PC-9 (cell line): ENCODE data around the gene ADAMTS12. TPM values are rescaled to one million over a fixed set of nuclear protein-coding genes. Genes with fewer than 3 reads are reported as not detected.

Experiments
- BruUV-seq: library from RNA; stranded (reverse); fragments of 400-500 nt; replicated peaks from 2 replicates; lab custom pipeline; 2021; lab: Mats Ljungman, UMichigan
- CTCF ChIA-PET: fragments of 300-600 bp; sonication (Branson Sonifier 250); formaldehyde crosslinking; loops from one replicate; lab custom pipeline; 2022; ENCODE audit warnings: antibody characterized with exemption; lab: Charles Lee
- POLR2A ChIA-PET: fragments of 300-600 bp; sonication (Branson Sonifier 250); formaldehyde crosslinking; loops from one replicate; lab custom pipeline; 2022; ENCODE audit warnings: antibody characterized with exemption; ENCODE audit not compliant: unreplicated experiment; lab: Charles Lee
- DNase-seq, 2 experiments: peaks; one replicate each; pipeline versions ENCODE4 v3.0.0 to v3.0.0-alpha.2; 2015 to 2022; ENCODE audit warnings: mixed read lengths in 1 of 2
- H2AFZ ChIP-seq: fragments of 200-600 bp; sonication (generic); 2 replicates; pipeline ENCODE4 v1.8.1; 2017; ENCODE audit warnings: antibody characterized with exemption
- H3F3A ChIP-seq: fragments of 200-600 bp; sonication (generic); 2 replicates; pipeline ENCODE4 v1.8.1; 2017; ENCODE audit warnings: antibody characterized with exemption, mild to moderate bottlenecking, low read depth; ENCODE audit not compliant: insufficient read depth
- H3K27ac ChIP-seq: fragments of 200-600 bp; sonication (generic); 2 replicates; pipeline ENCODE4 v1.6.1; 2016; ENCODE audit warnings: mixed run types
- H3K27me3 ChIP-seq: fragments of 200-600 bp; sonication (generic); 2 replicates; pipeline ENCODE4 v1.6.1; 2016; ENCODE audit warnings: low read depth, mixed run types; ENCODE audit not compliant: insufficient read depth
- H3K36me3 ChIP-seq: fragments of 200-600 bp; sonication (generic); 2 replicates; pipeline ENCODE4 v1.6.1; 2016; ENCODE audit warnings: low read depth, mixed run types
- H3K4me1 ChIP-seq: fragments of 200-600 bp; sonication (generic); replicated peaks from 2 replicates; pipeline ENCODE4 v1.6.1; 2016; ENCODE audit warnings: mixed run types; ENCODE audit not compliant: insufficient read depth
- H3K4me2 ChIP-seq: fragments of 200-600 bp; sonication (generic); 2 replicates; pipeline ENCODE4 v1.6.1; 2017; ENCODE audit warnings: mixed run types
- H3K4me3 ChIP-seq: fragments of 200-600 bp; sonication (generic); 2 replicates; pipeline ENCODE4 v1.6.1; 2016; ENCODE audit warnings: mixed run types
- H3K79me2 ChIP-seq: fragments of 200-600 bp; sonication (generic); 2 replicates; pipeline ENCODE4 v1.6.1; 2017; ENCODE audit warnings: low read depth, mixed run types
- H3K9me2 ChIP-seq: fragments of 200-600 bp; sonication (generic); 2 replicates; pipeline ENCODE4 v1.8.1; 2017; ENCODE audit warnings: mild to moderate bottlenecking; ENCODE audit not compliant: insufficient read depth
- H3K9me3 ChIP-seq: fragments of 200-600 bp; sonication (generic); 2 replicates; pipeline ENCODE4 v1.8.1; 2016; ENCODE audit warnings: low read depth; ENCODE audit not compliant: insufficient read depth
- H4K20me1 ChIP-seq: fragments of 200-600 bp; sonication (generic); 2 replicates; pipeline ENCODE4 v1.8.1; 2017; ENCODE audit not compliant: insufficient read depth
- EZH2 ChIP-seq: fragments of 200-600 bp; sonication (generic); IDR thresholded peaks from 2 replicates; pipeline ENCODE4 v1.8.0; 2017; ENCODE audit warnings: antibody characterized with exemption, low read depth
- intact Hi-C: fragments of 100-400 bp; cut with micrococcal nuclease; formaldehyde crosslinking; loops from one replicate; pipeline ENCODE4 v1.10.0; 2022; ENCODE audit not compliant: unreplicated experiment
- total RNA-seq: library from RNA; stranded (reverse); gene quantifications from 2 replicates; pipeline ENCODE4 v1.2.3, GENCODE V29; 2021
- TF ChIP-seq, protein P1 (sequence below): fragments of 200-600 bp; sonication (generic); conservative IDR thresholded peaks from 2 replicates; pipeline ENCODE4 v1.6.1; 2017; ENCODE audit warnings: mixed run types, antibody characterized with exemption, mild to moderate bottlenecking, moderate library complexity

The ADAMTS12 gene
- total RNA-seq, 1 experiment from 2014 or later = 103 TPM

DNA sequence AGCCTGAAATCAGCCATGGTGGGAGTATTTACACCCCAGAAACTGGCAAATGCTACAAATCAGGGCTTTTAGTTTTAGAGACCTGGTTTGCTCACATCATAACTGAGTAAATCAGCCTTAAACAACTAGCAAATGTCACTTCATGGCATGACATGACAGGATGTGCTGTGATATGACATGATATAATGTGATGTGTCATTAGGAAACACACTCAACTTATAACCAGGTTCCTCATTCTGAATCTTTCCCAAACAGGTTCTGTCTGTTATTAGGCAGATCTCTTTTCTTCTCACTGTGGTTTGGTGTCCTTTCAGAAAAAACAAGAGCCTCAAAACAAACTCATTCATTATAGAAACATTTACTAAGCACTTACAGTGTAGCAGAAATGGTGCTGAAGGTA lies 90.5 kb downstream of the ADAMTS12 start:
- CTCF ChIA-PET = interaction anchor here (0.6 kb wide), 1 partner anchor 46 kb away, joined by 3 read pairs; no protein-coding TSS in a partner anchor
- TF ChIP-seq, protein P1, sequence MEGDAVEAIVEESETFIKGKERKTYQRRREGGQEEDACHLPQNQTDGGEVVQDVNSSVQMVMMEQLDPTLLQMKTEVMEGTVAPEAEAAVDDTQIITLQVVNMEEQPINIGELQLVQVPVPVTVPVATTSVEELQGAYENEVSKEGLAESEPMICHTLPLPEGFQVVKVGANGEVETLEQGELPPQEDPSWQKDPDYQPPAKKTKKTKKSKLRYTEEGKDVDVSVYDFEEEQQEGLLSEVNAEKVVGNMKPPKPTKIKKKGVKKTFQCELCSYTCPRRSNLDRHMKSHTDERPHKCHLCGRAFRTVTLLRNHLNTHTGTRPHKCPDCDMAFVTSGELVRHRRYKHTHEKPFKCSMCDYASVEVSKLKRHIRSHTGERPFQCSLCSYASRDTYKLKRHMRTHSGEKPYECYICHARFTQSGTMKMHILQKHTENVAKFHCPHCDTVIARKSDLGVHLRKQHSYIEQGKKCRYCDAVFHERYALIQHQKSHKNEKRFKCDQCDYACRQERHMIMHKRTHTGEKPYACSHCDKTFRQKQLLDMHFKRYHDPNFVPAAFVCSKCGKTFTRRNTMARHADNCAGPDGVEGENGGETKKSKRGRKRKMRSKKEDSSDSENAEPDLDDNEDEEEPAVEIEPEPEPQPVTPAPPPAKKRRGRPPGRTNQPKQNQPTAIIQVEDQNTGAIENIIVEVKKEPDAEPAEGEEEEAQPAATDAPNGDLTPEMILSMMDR = no peak
- no peak for TF ChIP-seq EZH2
- Histone ChIP-seq H3K4me2 (no peak overlapping the region), H3K36me3 (peaks cover 11% of the 10 kb centered on the region; the same call in 1 of the 2 replicates), H3K9me3 (no peaks in the 10 kb centered on the region), H3K4me3 (no peak overlapping the region), H3K27me3 (no peaks in the 10 kb centered on the region), H3F3A (no peaks in the 10 kb centered on the region), H4K20me1 (no peaks in the 10 kb centered on the region), H3K27ac (no peak overlapping the region), H3K4me1 (no peaks in the 10 kb centered on the region), H3K79me2 (peaks cover 45% of the 10 kb centered on the region), H3K9me2 (no peaks in the 10 kb centered on the region), H2AFZ (no peak overlapping the region)
- no peak for DNase-seq
- POLR2A ChIA-PET = no interaction called here
- no TSS peak for BruUV-seq
- intact Hi-C loops = no loop called here

DNA sequence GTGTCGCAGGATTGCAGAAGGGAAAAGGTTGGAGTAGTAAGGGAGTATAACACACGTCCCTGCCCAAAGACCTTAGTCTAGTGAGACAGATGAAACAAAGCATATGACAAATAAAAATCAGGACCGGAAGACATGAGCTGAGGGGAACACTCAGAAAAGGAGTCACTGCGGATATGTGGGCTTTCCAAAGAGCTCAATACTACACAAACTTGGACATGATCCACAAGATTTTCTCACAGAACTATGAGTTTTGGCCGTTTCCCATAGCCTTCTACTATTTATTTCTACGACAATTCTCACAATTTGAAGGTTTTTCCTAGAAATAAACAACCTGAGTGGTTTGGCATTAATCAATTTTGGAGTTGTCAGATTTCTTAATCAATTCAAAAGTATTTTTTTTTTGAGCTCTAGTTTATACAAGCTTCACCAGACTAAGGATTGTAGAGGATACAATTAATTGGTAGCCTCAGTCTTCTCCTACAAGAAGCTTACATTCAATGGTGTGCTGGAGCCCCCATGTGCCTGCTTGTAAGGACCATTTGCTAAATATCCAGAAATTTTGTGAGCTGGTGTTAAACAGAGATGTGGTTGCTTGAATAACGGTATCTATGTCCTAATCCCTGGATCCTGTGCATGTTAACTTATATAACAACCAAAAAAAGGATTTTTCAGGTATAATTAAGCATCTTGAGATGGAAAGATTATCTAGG lies 91.4 kb downstream of the ADAMTS12 start:
- H3K4me2 ChIP-seq = no peak overlapping the region
- no TSS peak for BruUV-seq
- DNase-seq = no peak
- ChIA-PET POLR2A (no interaction called here), CTCF (interaction anchor here (0.6 to 0.9 kb wide), 3 partner anchors 30 to 134 kb away, joined by 3 to 7 read pairs (median 4); no protein-coding TSS in a partner anchor)
- H3K4me1 ChIP-seq = no peaks in the 10 kb centered on the region
- no peak overlapping the region for H2AFZ ChIP-seq
- intact Hi-C loops = no loop called here
- H3K9me3 ChIP-seq = no peaks in the 10 kb centered on the region
- no peak overlapping the region for H3K27ac ChIP-seq
- H3K36me3 ChIP-seq = peaks cover 5% of the 10 kb centered on the region; the same call in 1 of the 2 replicates
- no peak for TF ChIP-seq EZH2
- TF ChIP-seq, protein P1 = no peak
- no peaks in the 10 kb centered on the region for H3K27me3 ChIP-seq
- no peaks in the 10 kb centered on the region for H3F3A ChIP-seq
- H4K20me1 ChIP-seq = no peaks in the 10 kb centered on the region
- no peak overlapping the region for H3K4me3 ChIP-seq
- peaks cover 39% of the 10 kb centered on the region for H3K79me2 ChIP-seq
- H3K9me2 ChIP-seq = no peaks in the 10 kb centered on the region

DNA sequence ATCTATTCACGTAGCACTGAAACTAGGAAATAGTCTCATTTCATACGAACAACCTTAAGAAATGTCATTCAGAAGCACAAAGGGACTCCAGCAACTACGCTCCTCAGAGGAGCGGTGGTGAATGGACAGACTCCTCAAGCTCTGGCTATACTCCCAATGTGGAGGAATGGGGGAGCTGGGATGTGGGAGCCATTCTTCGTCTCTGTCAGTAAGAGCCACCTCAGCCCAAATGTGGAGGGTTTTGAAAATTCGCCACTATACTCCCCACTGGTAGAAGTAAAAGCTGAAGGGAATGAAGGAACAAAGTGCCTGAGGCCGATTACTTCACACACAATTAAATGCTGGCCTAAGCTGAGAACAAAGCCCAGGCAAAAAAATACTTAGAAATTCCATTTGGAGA lies 96.3 kb downstream of the ADAMTS12 start:
- no peak for DNase-seq
- H3K4me1 ChIP-seq = no peaks in the 10 kb centered on the region
- H3K27me3 ChIP-seq = no peaks in the 10 kb centered on the region
- H3K4me2 ChIP-seq = no peak overlapping the region
- H3F3A ChIP-seq = no peaks in the 10 kb centered on the region
- intact Hi-C loops = no loop called here
- H4K20me1 ChIP-seq = no peaks in the 10 kb centered on the region
- no peak overlapping the region for H3K27ac ChIP-seq
- ChIA-PET CTCF (no interaction called here), POLR2A (interaction anchor here (0.6 kb wide), 1 partner anchor 10 kb away, joined by 3 read pairs; no protein-coding TSS in a partner anchor)
- H3K79me2 ChIP-seq = peaks cover 25% of the 10 kb centered on the region
- H3K36me3 ChIP-seq = 0 out of 2 replicates have a peak, but pooled peaks cover 3% of the 10 kb centered on the region
- no peak overlapping the region for H3K4me3 ChIP-seq
- no peaks in the 10 kb centered on the region for H3K9me2 ChIP-seq
- H3K9me3 ChIP-seq = no peaks in the 10 kb centered on the region
- BruUV-seq = no TSS peak
- TF ChIP-seq EZH2 = no peak
- TF ChIP-seq, protein P1 = no peak
- no peak overlapping the region for H2AFZ ChIP-seq
